ENCODE measurements around the gene TMEM129. TPM values are rescaled to one million over a fixed set of nuclear protein-coding genes. Genes with fewer than 3 reads are reported as not detected.
A peak's percentile ranks its signal among the peaks of the same experiment; 100 is the strongest.

TMEM129 gene
- total and polyA plus RNA-seq, 9 donors: 19.7 to 28.4 (median 23.3) TPM

- no peak overlapping the region for H3K4me3 ChIP-seq (ENCODE audit: low read length)
- H3K27ac ChIP-seq (ENCODE audit: low read length): no peak overlapping the region
- DNase-seq: no peak
- H3K36me3 ChIP-seq (ENCODE audit: control insufficient read depth, insufficient read depth, low read length): no peaks in the 10 kb centered on the region
- peaks cover 2% of the 10 kb centered on the region for H3K27me3 ChIP-seq (ENCODE audit: control insufficient read depth, insufficient read depth, low read length)
- no peaks in the 10 kb centered on the region for H3K9me3 ChIP-seq (replicated peaks; ENCODE audit: control insufficient read depth, low read depth, low read length)
- H3K4me1 ChIP-seq (ENCODE audit: control insufficient read depth, insufficient read depth, low read length): peaks cover 40% of the 10 kb centered on the region
- WGBS (ENCODE audit: insufficient coverage): 41% methylated on average over 16 of the region's 35 CpGs
Observed at GRCh38 chr4:1752284-1753041, 31.3 kb upstream of the TMEM129 start.

- H3K27ac ChIP-seq (ENCODE audit: low read length): no peak overlapping the region
- no peaks in the 10 kb centered on the region for H3K9me3 ChIP-seq (replicated peaks; ENCODE audit: control insufficient read depth, low read depth, low read length)
- peaks cover 40% of the 10 kb centered on the region for H3K4me1 ChIP-seq (ENCODE audit: control insufficient read depth, insufficient read depth, low read length)
- 50% methylated on average over 7 of the region's 8 CpGs for WGBS (ENCODE audit: insufficient coverage)
- DNase-seq: no peak
- no peak overlapping the region for H3K4me3 ChIP-seq (ENCODE audit: low read length)
- H3K27me3 ChIP-seq (ENCODE audit: control insufficient read depth, insufficient read depth, low read length): peaks cover 2% of the 10 kb centered on the region
- no peaks in the 10 kb centered on the region for H3K36me3 ChIP-seq (ENCODE audit: control insufficient read depth, insufficient read depth, low read length)
Observed at GRCh38 chr4:1751919-1752283, 30.8 kb upstream of the TMEM129 start.

- Histone ChIP-seq H3K9me3 (replicated peaks; ENCODE audit: control insufficient read depth, low read depth, low read length) (no peaks in the 10 kb centered on the region), H3K4me1 (ENCODE audit: control insufficient read depth, insufficient read depth, low read length) (peaks cover 40% of the 10 kb centered on the region), H3K27ac (ENCODE audit: low read length) (no peak overlapping the region), H3K27me3 (ENCODE audit: control insufficient read depth, insufficient read depth, low read length) (peaks cover 2% of the 10 kb centered on the region), H3K36me3 (ENCODE audit: control insufficient read depth, insufficient read depth, low read length) (no peaks in the 10 kb centered on the region), H3K4me3 (ENCODE audit: low read length) (no peak overlapping the region)
- DNase-seq: no peak
- WGBS (ENCODE audit: insufficient coverage): 80% methylated on average over 21 of the region's 31 CpGs
Observed at GRCh38 chr4:1751155-1751918, 30.2 kb upstream of the TMEM129 start.

- Histone ChIP-seq H3K4me3 (ENCODE audit: low read length) (no peak overlapping the region), H3K27ac (ENCODE audit: low read length) (no peak overlapping the region), H3K9me3 (replicated peaks; ENCODE audit: control insufficient read depth, low read depth, low read length) (no peaks in the 10 kb centered on the region), H3K4me1 (ENCODE audit: control insufficient read depth, insufficient read depth, low read length) (peaks cover 40% of the 10 kb centered on the region), H3K36me3 (ENCODE audit: control insufficient read depth, insufficient read depth, low read length) (no peaks in the 10 kb centered on the region), H3K27me3 (ENCODE audit: control insufficient read depth, insufficient read depth, low read length) (peaks cover 2% of the 10 kb centered on the region)
- WGBS (ENCODE audit: insufficient coverage): 75% methylated on average over 10 of the region's 18 CpGs
- no peak for DNase-seq
Observed at GRCh38 chr4:1750381-1751154, 29.4 kb upstream of the TMEM129 start.

GRCh38 chr4:1749826-1750225 lies 28.7 kb upstream of the TMEM129 start:
- Histone ChIP-seq H3K36me3 (ENCODE audit: control insufficient read depth, insufficient read depth, low read length) (peaks cover 5% of the 10 kb centered on the region), H3K4me1 (ENCODE audit: control insufficient read depth, insufficient read depth, low read length) (peaks cover 38% of the 10 kb centered on the region), H3K4me3 (ENCODE audit: low read length) (no peak overlapping the region), H3K27me3 (ENCODE audit: control insufficient read depth, insufficient read depth, low read length) (peaks cover 2% of the 10 kb centered on the region), H3K27ac (ENCODE audit: low read length) (no peak overlapping the region), H3K9me3 (replicated peaks; ENCODE audit: control insufficient read depth, low read depth, low read length) (no peaks in the 10 kb centered on the region)
- no peak for DNase-seq
- WGBS (ENCODE audit: insufficient coverage): 28% methylated on average over 5 of the region's 14 CpGs

GRCh38 chr4:1749370-1749769 lies 28.2 kb upstream of the TMEM129 start:
- Histone ChIP-seq H3K36me3 (ENCODE audit: control insufficient read depth, insufficient read depth, low read length) (peaks cover 9% of the 10 kb centered on the region), H3K4me1 (ENCODE audit: control insufficient read depth, insufficient read depth, low read length) (peaks cover 35% of the 10 kb centered on the region), H3K27ac (ENCODE audit: low read length) (no peak overlapping the region), H3K4me3 (ENCODE audit: low read length) (no peak overlapping the region), H3K27me3 (ENCODE audit: control insufficient read depth, insufficient read depth, low read length) (peaks cover 2% of the 10 kb centered on the region), H3K9me3 (replicated peaks; ENCODE audit: control insufficient read depth, low read depth, low read length) (no peaks in the 10 kb centered on the region)
- DNase-seq: no peak
- 69% methylated on average over 2 of the region's 3 CpGs for WGBS (ENCODE audit: insufficient coverage)

- Histone ChIP-seq H3K9me3 (replicated peaks; ENCODE audit: control insufficient read depth, low read depth, low read length) (no peaks in the 10 kb centered on the region), H3K4me1 (ENCODE audit: control insufficient read depth, insufficient read depth, low read length) (peaks cover 27% of the 10 kb centered on the region), H3K36me3 (ENCODE audit: control insufficient read depth, insufficient read depth, low read length) (peaks cover 16% of the 10 kb centered on the region), H3K27ac (ENCODE audit: low read length) (no peak overlapping the region), H3K27me3 (ENCODE audit: control insufficient read depth, insufficient read depth, low read length) (peaks cover 2% of the 10 kb centered on the region), H3K4me3 (ENCODE audit: low read length) (no peak overlapping the region)
- 0% methylated on average over 20 of the region's 29 CpGs for WGBS (ENCODE audit: insufficient coverage)
- DNase-seq: peak; percentile 62
Observed at GRCh38 chr4:1748465-1748995, 27.4 kb upstream of the TMEM129 start.

- Histone ChIP-seq H3K27ac (ENCODE audit: low read length) (no peak overlapping the region), H3K4me3 (ENCODE audit: low read length) (no peak overlapping the region), H3K4me1 (ENCODE audit: control insufficient read depth, insufficient read depth, low read length) (peaks cover 18% of the 10 kb centered on the region), H3K9me3 (replicated peaks; ENCODE audit: control insufficient read depth, low read depth, low read length) (no peaks in the 10 kb centered on the region), H3K27me3 (ENCODE audit: control insufficient read depth, insufficient read depth, low read length) (peaks cover 2% of the 10 kb centered on the region), H3K36me3 (ENCODE audit: control insufficient read depth, insufficient read depth, low read length) (peaks cover 18% of the 10 kb centered on the region)
- no peak for DNase-seq
- WGBS (ENCODE audit: insufficient coverage): 76% methylated on average over 16 of the region's 16 CpGs
Observed at GRCh38 chr4:1747603-1747967, 26.5 kb upstream of the TMEM129 start.

- Histone ChIP-seq H3K36me3 (ENCODE audit: control insufficient read depth, insufficient read depth, low read length) (peaks cover 22% of the 10 kb centered on the region), H3K4me3 (ENCODE audit: low read length) (no peak overlapping the region), H3K27ac (ENCODE audit: low read length) (no peak overlapping the region), H3K4me1 (ENCODE audit: control insufficient read depth, insufficient read depth, low read length) (peaks cover 13% of the 10 kb centered on the region), H3K27me3 (ENCODE audit: control insufficient read depth, insufficient read depth, low read length) (peaks cover 2% of the 10 kb centered on the region), H3K9me3 (replicated peaks; ENCODE audit: control insufficient read depth, low read depth, low read length) (no peaks in the 10 kb centered on the region)
- 64% methylated on average over 25 of the region's 33 CpGs for WGBS (ENCODE audit: insufficient coverage)
- DNase-seq: no peak
Observed at GRCh38 chr4:1746919-1747602, 25.9 kb upstream of the TMEM129 start.

All from muscle of leg (tissue), 11 donors.